Measurements from ENCODE around the gene ZC3H12C. TPM values are rescaled to one million over a fixed set of nuclear protein-coding genes. Genes with fewer than 3 reads are reported as not detected.

The ZC3H12C gene
- total and polyA plus RNA-seq, 10 of the 15 experiments (the other 5 are each of a cell fraction or from before 2014, with no cell fraction given): 0.31 to 31.0 (median 3.7) TPM

DNA sequence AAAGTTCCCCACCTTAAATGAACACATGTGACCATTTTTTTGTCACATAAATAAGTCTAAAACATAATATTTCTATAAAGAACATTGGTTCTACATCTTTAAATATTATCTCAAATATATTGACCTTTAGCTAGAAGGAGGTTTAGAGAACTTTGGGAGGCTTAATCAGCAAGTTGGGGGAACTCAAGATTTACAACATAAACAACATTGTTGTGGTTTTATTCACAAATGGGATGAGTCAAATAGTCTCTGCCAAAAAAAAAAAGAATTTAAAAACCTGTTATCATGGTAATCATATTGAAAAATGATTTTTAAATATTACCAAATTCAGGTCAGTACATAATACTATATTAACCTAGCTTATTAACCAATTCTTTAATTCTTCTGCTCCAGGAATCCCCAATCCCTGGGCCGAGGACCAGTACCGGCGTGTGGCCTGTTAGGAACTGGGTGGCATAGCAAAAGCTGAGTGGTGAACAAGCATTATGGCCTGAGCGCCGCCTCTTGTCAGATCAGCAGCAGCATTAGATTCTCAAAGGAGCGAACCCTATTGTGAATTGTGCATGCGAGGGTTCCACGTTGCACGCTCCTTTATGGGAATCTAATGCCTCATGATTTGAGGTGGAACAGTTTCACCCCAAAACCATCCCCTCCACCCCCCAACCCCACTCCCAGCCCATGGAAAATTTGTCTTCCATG lies 105.0 kb downstream of the ZC3H12C start (continued):
- TF ChIP-seq, protein P1, sequence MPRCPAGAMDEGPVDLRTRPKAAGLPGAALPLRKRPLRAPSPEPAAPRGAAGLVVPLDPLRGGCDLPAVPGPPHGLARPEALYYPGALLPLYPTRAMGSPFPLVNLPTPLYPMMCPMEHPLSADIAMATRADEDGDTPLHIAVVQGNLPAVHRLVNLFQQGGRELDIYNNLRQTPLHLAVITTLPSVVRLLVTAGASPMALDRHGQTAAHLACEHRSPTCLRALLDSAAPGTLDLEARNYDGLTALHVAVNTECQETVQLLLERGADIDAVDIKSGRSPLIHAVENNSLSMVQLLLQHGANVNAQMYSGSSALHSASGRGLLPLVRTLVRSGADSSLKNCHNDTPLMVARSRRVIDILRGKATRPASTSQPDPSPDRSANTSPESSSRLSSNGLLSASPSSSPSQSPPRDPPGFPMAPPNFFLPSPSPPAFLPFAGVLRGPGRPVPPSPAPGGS (IDR thresholded peaks at IDR 0.05; ENCODE audit: borderline replicate concordance, insufficient read depth, low read depth, low read length, poor library complexity, severe bottlenecking): no peak
- TF ChIP-seq NR2C1 (IDR thresholded peaks at IDR 0.05) (no peak), SMARCA5 (IDR thresholded peaks at IDR 0.05) (no peak), RELA (IDR thresholded peaks at IDR 0.05; ENCODE audit: borderline replicate concordance, partially characterized antibody) (no peak), SUPT20H (IDR thresholded peaks at IDR 0.05; ENCODE audit: borderline replicate concordance, control insufficient read depth, low read depth, low read length) (no peak), STAT3 (IDR thresholded peaks at IDR 0.05; ENCODE audit: low read depth, low read length) (no peak)
- TF ChIP-seq, protein P2, sequence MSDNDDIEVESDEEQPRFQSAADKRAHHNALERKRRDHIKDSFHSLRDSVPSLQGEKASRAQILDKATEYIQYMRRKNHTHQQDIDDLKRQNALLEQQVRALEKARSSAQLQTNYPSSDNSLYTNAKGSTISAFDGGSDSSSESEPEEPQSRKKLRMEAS (IDR thresholded peaks at IDR 0.05; ENCODE audit: low read depth, low read length): no peak
- TF ChIP-seq, protein P3, sequence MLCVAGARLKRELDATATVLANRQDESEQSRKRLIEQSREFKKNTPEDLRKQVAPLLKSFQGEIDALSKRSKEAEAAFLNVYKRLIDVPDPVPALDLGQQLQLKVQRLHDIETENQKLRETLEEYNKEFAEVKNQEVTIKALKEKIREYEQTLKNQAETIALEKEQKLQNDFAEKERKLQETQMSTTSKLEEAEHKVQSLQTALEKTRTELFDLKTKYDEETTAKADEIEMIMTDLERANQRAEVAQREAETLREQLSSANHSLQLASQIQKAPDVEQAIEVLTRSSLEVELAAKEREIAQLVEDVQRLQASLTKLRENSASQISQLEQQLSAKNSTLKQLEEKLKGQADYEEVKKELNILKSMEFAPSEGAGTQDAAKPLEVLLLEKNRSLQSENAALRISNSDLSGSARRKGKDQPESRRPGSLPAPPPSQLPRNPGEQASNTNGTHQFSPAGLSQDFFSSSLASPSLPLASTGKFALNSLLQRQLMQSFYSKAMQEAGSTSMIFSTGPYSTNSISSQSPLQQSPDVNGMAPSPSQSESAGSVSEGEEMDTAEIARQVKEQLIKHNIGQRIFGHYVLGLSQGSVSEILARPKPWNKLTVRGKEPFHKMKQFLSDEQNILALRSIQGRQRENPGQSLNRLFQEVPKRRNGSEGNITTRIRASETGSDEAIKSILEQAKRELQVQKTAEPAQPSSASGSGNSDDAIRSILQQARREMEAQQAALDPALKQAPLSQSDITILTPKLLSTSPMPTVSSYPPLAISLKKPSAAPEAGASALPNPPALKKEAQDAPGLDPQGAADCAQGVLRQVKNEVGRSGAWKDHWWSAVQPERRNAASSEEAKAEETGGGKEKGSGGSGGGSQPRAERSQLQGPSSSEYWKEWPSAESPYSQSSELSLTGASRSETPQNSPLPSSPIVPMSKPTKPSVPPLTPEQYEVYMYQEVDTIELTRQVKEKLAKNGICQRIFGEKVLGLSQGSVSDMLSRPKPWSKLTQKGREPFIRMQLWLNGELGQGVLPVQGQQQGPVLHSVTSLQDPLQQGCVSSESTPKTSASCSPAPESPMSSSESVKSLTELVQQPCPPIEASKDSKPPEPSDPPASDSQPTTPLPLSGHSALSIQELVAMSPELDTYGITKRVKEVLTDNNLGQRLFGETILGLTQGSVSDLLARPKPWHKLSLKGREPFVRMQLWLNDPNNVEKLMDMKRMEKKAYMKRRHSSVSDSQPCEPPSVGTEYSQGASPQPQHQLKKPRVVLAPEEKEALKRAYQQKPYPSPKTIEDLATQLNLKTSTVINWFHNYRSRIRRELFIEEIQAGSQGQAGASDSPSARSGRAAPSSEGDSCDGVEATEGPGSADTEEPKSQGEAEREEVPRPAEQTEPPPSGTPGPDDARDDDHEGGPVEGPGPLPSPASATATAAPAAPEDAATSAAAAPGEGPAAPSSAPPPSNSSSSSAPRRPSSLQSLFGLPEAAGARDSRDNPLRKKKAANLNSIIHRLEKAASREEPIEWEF (IDR thresholded peaks at IDR 0.05; ENCODE audit: insufficient replicate concordance, low read depth, low read length): no peak
